ENCODE results near the gene PVALEF. TPM values are rescaled to one million over a fixed set of nuclear protein-coding genes. Genes with fewer than 3 reads are reported as not detected.
"Not testable (repeated sequence)": the region's sequence is repeated elsewhere in the genome, so short reads cannot be mapped to it uniquely, and the experiment has no call there.

Gene PVALEF
- total and polyA plus RNA-seq, 2 experiments from 2014 or later = not detected

DNA sequence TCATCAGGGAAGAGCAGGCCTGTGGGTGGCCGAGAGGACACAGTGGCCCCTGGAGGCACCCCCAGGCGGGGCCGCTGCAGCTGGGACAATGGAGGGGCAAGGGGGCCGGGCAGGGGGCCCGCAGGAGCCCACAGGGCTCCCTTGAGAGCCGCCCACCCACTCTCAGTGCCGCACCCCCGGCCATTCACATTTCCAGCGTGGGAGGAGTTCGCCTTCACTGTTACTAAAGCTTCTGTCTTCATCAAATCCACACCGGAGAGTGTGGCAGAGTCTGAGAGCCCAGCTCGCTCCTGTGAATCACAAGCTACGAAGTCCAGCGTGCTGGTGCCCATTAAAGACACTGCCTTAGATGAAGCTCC, 20.9 kb upstream of the PVALEF start:
- in situ Hi-C loops (cut with MboI) = no loop called here
- no peaks in the 10 kb centered on the region for H3F3A ChIP-seq (ENCODE audit: insufficient read depth)
- no peak overlapping the region for H3K4me3 ChIP-seq
- no peaks in the 10 kb centered on the region for H3K4me1 ChIP-seq (ENCODE audit: insufficient read depth)
- H3K9ac ChIP-seq = no peak overlapping the region
- no peaks in the 10 kb centered on the region for H3K36me3 ChIP-seq (ENCODE audit: low read depth)
- no peaks in the 10 kb centered on the region for H3K9me3 ChIP-seq (ENCODE audit: low read depth)
- no peak for TF ChIP-seq EZH2 (IDR thresholded peaks at IDR 0.05; ENCODE audit: insufficient read depth, poor library complexity, severe bottlenecking)
- no peaks in the 10 kb centered on the region for H3K27me3 ChIP-seq (replicated peaks; ENCODE audit: insufficient read depth)
- H3K27ac ChIP-seq = no peak overlapping the region
- no peaks in the 10 kb centered on the region for H3K79me2 ChIP-seq (ENCODE audit: insufficient read depth)
- no peak for DNase-seq
- H3K9me2 ChIP-seq (ENCODE audit: insufficient read depth) = no peaks in the 10 kb centered on the region
- no peak overlapping the region for H3K4me2 ChIP-seq (ENCODE audit: unreplicated experiment)
- no peak overlapping the region for H2AFZ ChIP-seq
- H4K20me1 ChIP-seq (ENCODE audit: insufficient read depth) = no peaks in the 10 kb centered on the region
- WGBS, 2 experiments (ENCODE audit: low coverage in 1 of 2, low lambda C conversion rate in 2 of 2, missing lambda C conversion rate in 2 of 2) = 74 to 76% methylated on average over 12 to 14 of the region's 14 CpGs

DNA sequence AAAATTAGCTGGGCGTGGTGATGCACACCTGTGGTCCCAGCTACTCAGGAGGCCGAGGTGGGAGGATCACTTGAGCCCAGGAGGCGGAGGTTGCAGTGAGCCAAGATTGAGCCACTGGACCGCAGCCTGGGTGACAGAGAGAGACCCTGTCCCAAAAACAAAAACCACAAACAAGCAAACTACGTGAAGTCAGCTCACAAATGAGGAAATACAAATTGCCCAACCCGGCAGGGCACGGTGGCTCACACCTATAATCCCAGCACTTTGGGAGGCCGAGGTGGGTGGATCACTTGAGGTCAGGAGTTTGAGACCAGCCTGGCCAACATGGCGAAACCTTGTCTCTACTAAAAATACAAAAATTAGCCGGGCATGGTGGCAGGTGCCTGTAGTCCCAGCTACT, 19.1 kb upstream of the PVALEF start:
- H3K36me3 ChIP-seq (ENCODE audit: low read depth); H3K4me1 ChIP-seq (ENCODE audit: insufficient read depth); H3K79me2 ChIP-seq (ENCODE audit: insufficient read depth); H3F3A ChIP-seq (ENCODE audit: insufficient read depth); H3K9me2 ChIP-seq (ENCODE audit: insufficient read depth); H3K9me3 ChIP-seq (ENCODE audit: low read depth); H3K27ac ChIP-seq; H3K9ac ChIP-seq; H3K4me3 ChIP-seq; DNase-seq; H2AFZ ChIP-seq; H4K20me1 ChIP-seq (ENCODE audit: insufficient read depth); in situ Hi-C loops (cut with MboI); H3K27me3 ChIP-seq (replicated peaks; ENCODE audit: insufficient read depth); H3K4me2 ChIP-seq (ENCODE audit: unreplicated experiment): not testable (repeated sequence)
- WGBS, 2 experiments (ENCODE audit: low coverage in 1 of 2, low lambda C conversion rate in 2 of 2, missing lambda C conversion rate in 2 of 2) = 64 to 70% methylated on average over 9 to 10 of the region's 10 CpGs

DNA sequence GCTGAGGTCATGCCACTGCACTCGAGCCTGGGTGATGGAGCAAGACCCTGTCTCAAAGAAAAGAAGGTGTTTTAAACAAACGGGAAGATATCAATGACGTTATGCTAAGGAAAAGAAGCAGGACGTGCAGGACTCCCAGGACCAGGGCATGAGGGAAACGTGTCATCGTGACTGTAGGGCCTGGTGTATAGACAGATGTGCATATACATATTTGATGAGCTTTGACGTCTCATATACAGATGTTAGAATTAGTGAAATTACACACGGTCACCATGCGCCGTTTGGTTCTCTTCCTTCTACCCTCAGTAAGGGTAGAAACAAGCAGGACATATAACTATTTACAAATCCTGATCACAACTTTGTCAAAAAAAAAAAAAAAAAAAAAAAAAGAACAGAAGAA, 17.6 kb upstream of the PVALEF start:
- in situ Hi-C loops (cut with MboI) = no loop called here
- DNase-seq = no peak
- H3K9me2 ChIP-seq (ENCODE audit: insufficient read depth) = no peaks in the 10 kb centered on the region

DNA sequence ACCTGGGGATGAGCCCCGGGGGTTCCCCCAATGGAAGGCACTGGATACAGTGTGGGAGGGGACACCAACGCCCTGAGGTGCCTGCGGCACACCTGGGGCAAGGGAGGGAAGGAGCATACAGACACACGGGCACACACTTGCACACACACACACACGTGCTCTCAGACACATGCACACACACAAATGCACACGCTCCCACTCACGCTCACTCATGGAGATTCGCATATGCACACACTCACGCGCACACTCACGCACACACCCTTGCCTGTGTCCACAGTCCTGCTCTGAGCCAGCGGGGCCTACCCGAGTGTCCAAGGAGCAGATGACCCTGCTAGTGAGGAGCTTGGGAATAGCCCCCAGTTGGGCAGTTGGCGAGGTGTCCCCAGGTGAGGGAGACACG, 16.7 kb upstream of the PVALEF start:
- Histone ChIP-seq H3K4me2 (ENCODE audit: unreplicated experiment) (no peak overlapping the region), H3K27me3 (replicated peaks; ENCODE audit: insufficient read depth) (no peaks in the 10 kb centered on the region; the same call in 1 of the 2 replicates), H3K36me3 (ENCODE audit: low read depth) (no peaks in the 10 kb centered on the region), H4K20me1 (ENCODE audit: insufficient read depth) (no peaks in the 10 kb centered on the region), H3K4me3 (no peak overlapping the region), H3K9me3 (ENCODE audit: low read depth) (no peaks in the 10 kb centered on the region), H3F3A (ENCODE audit: insufficient read depth) (0 out of 2 replicates have a peak, but pooled peaks cover 8% of the 10 kb centered on the region), H2AFZ (no peak overlapping the region), H3K79me2 (ENCODE audit: insufficient read depth) (no peaks in the 10 kb centered on the region), H3K27ac (no peak overlapping the region), H3K9me2 (ENCODE audit: insufficient read depth) (no peaks in the 10 kb centered on the region), H3K9ac (no peak overlapping the region), H3K4me1 (ENCODE audit: insufficient read depth) (no peaks in the 10 kb centered on the region)
- TF ChIP-seq EZH2 (IDR thresholded peaks at IDR 0.05; ENCODE audit: insufficient read depth, poor library complexity, severe bottlenecking) (no peak), EZH2phosphoT487 (IDR thresholded peaks at IDR 0.05; ENCODE audit: insufficient read depth, low read depth) (no peak)
- 87% methylated on average over 11 to 15 of the region's 15 CpGs for WGBS, 2 experiments (ENCODE audit: low coverage in 1 of 2, low lambda C conversion rate in 2 of 2, missing lambda C conversion rate in 2 of 2)
- in situ Hi-C loops (cut with MboI) = no loop called here
- no peak for DNase-seq

More for the DNA sequence above, 17.6 kb upstream of the PVALEF start:
- Histone ChIP-seq H3K36me3 (ENCODE audit: low read depth) (no peaks in the 10 kb centered on the region), H3K9ac (no peak overlapping the region), H3F3A (ENCODE audit: insufficient read depth) (no peaks in the 10 kb centered on the region), H3K4me1 (ENCODE audit: insufficient read depth) (no peaks in the 10 kb centered on the region), H3K9me3 (ENCODE audit: low read depth) (no peaks in the 10 kb centered on the region), H3K27me3 (replicated peaks; ENCODE audit: insufficient read depth) (no peaks in the 10 kb centered on the region; the same call in 1 of the 2 replicates), H3K79me2 (ENCODE audit: insufficient read depth) (no peaks in the 10 kb centered on the region), H2AFZ (no peak overlapping the region), H4K20me1 (ENCODE audit: insufficient read depth) (no peaks in the 10 kb centered on the region), H3K27ac (no peak overlapping the region), H3K4me3 (no peak overlapping the region), H3K4me2 (ENCODE audit: unreplicated experiment) (no peak overlapping the region)
- 70 to 72% methylated on average over 10 of the region's 10 CpGs for WGBS, 2 experiments (ENCODE audit: low coverage in 1 of 2, low lambda C conversion rate in 2 of 2, missing lambda C conversion rate in 2 of 2)
- TF ChIP-seq EZH2 (IDR thresholded peaks at IDR 0.05; ENCODE audit: insufficient read depth, poor library complexity, severe bottlenecking) (no peak), EZH2phosphoT487 (IDR thresholded peaks at IDR 0.05; ENCODE audit: insufficient read depth, low read depth) (no peak)

DNA sequence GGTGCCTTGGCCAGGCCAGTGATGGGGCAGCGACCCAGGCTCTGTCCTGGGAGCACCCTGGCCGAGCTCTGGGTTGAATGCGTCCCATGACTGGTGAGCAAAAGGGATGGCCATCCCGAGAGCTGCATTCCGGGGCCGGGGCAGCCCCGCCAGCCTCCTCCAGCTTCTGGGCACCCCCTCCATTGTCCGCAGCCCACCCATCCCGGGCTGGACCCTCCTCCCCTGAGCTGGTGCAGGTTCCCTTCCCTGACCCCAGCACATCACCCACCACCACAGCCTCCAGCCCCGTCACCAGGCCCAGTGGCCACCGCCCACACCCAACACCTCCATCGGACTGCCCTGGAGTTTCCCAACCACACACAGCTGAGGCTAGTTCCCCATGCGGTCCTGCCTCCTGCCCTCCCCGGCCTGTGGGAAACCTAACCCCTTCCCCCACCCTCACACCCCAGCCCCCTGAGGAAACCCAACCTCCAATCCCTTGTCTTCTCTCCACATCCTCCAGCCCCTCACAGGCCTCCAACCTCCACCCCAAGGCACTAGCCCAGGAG, 16.2 kb upstream of the PVALEF start:
- Histone ChIP-seq H3K9me2 (ENCODE audit: insufficient read depth) (no peaks in the 10 kb centered on the region), H3K4me3 (no peak overlapping the region), H3K79me2 (ENCODE audit: insufficient read depth) (no peaks in the 10 kb centered on the region), H3K27ac (no peak overlapping the region), H3K4me2 (ENCODE audit: unreplicated experiment) (no peak overlapping the region), H2AFZ (no peak overlapping the region), H4K20me1 (ENCODE audit: insufficient read depth) (no peaks in the 10 kb centered on the region), H3K9me3 (ENCODE audit: low read depth) (no peaks in the 10 kb centered on the region), H3F3A (ENCODE audit: insufficient read depth) (0 out of 2 replicates have a peak, but pooled peaks cover 9% of the 10 kb centered on the region), H3K36me3 (ENCODE audit: low read depth) (no peaks in the 10 kb centered on the region), H3K4me1 (ENCODE audit: insufficient read depth) (no peaks in the 10 kb centered on the region), H3K27me3 (replicated peaks; ENCODE audit: insufficient read depth) (no peaks in the 10 kb centered on the region; the same call in 1 of the 2 replicates), H3K9ac (no peak overlapping the region)
- in situ Hi-C loops (cut with MboI) = no loop called here
- no peak for DNase-seq
- no peak for TF ChIP-seq EZH2phosphoT487 (IDR thresholded peaks at IDR 0.05; ENCODE audit: insufficient read depth, low read depth)
- TF ChIP-seq EZH2 (IDR thresholded peaks at IDR 0.05; ENCODE audit: insufficient read depth, poor library complexity, severe bottlenecking) = no peak
- WGBS, 2 experiments (ENCODE audit: low coverage in 1 of 2, low lambda C conversion rate in 2 of 2, missing lambda C conversion rate in 2 of 2) = 72 to 90% methylated on average over 4 to 13 of the region's 14 CpGs

Data from GM23248 (cell line).